Ishikawa (cell line): ENCODE data around the gene HEPACAM.
A peak's percentile ranks its signal among the peaks of the same experiment; 100 is the strongest.

Experiments used
- CEBPB ChIP-seq: IDR thresholded peaks from 2 replicates; pipeline ENCODE4 v1.6.1; 2012
- CREB1 ChIP-seq: IDR thresholded peaks from 2 replicates; pipeline ENCODE4 v1.6.1; 2012; ENCODE audit warnings: low read depth
- EGR1 ChIP-seq: IDR thresholded peaks from 2 replicates; pipeline ENCODE4 v1.6.1; 2012
- EP300 ChIP-seq: IDR thresholded peaks from 2 replicates; pipeline ENCODE4 v1.6.1; 2012; ENCODE audit warnings: borderline replicate concordance
- FOXM1 ChIP-seq: IDR thresholded peaks from 2 replicates; pipeline ENCODE4 v1.6.1; 2012; ENCODE audit warnings: low read depth, borderline replicate concordance
- MAX ChIP-seq: IDR thresholded peaks from 2 replicates; pipeline ENCODE4 v1.6.1; 2012
- NFIC ChIP-seq: IDR thresholded peaks from 2 replicates; pipeline ENCODE4 v1.6.1; 2012
- RAD21 ChIP-seq: IDR thresholded peaks from 2 replicates; pipeline ENCODE4 v1.6.1; 2012; ENCODE audit warnings: low read depth
- TAF1 ChIP-seq: IDR thresholded peaks from 2 replicates; pipeline ENCODE4 v1.6.1; 2012; ENCODE audit warnings: low read depth, mild to moderate bottlenecking
- TCF12 ChIP-seq: IDR thresholded peaks from 2 replicates; pipeline ENCODE4 v1.6.1; 2012; ENCODE audit warnings: low read depth
- TEAD4 ChIP-seq: IDR thresholded peaks from 2 replicates; pipeline ENCODE4 v1.6.1; 2012
- YY1 ChIP-seq: IDR thresholded peaks from 2 replicates; pipeline ENCODE4 v1.6.1; 2012; ENCODE audit warnings: low read depth
- ZBTB7A ChIP-seq: IDR thresholded peaks from 2 replicates; pipeline ENCODE4 v1.6.1; 2012; ENCODE audit warnings: low read depth
- TF ChIP-seq, protein P1 (sequence below): IDR thresholded peaks from 2 replicates; pipeline ENCODE4 v1.6.1; 2012; ENCODE audit warnings: low read depth, mild to moderate bottlenecking
- TF ChIP-seq, protein P2 (sequence below): IDR thresholded peaks from 2 replicates; pipeline ENCODE4 v1.6.1; 2012

Gene HEPACAM

GRCh38 chr11:124978316-124978715, 42.5 kb upstream of the HEPACAM start:
- TF ChIP-seq EGR1 (no peak), CREB1 (no peak), TCF12 (no peak), CEBPB (no peak), YY1 (no peak), MAX (no peak), EP300 (no peak), TEAD4 (no peak)
- TF ChIP-seq, protein P1, sequence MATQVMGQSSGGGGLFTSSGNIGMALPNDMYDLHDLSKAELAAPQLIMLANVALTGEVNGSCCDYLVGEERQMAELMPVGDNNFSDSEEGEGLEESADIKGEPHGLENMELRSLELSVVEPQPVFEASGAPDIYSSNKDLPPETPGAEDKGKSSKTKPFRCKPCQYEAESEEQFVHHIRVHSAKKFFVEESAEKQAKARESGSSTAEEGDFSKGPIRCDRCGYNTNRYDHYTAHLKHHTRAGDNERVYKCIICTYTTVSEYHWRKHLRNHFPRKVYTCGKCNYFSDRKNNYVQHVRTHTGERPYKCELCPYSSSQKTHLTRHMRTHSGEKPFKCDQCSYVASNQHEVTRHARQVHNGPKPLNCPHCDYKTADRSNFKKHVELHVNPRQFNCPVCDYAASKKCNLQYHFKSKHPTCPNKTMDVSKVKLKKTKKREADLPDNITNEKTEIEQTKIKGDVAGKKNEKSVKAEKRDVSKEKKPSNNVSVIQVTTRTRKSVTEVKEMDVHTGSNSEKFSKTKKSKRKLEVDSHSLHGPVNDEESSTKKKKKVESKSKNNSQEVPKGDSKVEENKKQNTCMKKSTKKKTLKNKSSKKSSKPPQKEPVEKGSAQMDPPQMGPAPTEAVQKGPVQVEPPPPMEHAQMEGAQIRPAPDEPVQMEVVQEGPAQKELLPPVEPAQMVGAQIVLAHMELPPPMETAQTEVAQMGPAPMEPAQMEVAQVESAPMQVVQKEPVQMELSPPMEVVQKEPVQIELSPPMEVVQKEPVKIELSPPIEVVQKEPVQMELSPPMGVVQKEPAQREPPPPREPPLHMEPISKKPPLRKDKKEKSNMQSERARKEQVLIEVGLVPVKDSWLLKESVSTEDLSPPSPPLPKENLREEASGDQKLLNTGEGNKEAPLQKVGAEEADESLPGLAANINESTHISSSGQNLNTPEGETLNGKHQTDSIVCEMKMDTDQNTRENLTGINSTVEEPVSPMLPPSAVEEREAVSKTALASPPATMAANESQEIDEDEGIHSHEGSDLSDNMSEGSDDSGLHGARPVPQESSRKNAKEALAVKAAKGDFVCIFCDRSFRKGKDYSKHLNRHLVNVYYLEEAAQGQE: no peak

- TF ChIP-seq NFIC (no peak), CEBPB (no peak), CREB1 (no peak), TAF1 (no peak), YY1 (no peak)
- TF ChIP-seq, protein P2, sequence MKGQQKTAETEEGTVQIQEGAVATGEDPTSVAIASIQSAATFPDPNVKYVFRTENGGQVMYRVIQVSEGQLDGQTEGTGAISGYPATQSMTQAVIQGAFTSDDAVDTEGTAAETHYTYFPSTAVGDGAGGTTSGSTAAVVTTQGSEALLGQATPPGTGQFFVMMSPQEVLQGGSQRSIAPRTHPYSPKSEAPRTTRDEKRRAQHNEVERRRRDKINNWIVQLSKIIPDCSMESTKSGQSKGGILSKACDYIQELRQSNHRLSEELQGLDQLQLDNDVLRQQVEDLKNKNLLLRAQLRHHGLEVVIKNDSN: no peak
Observed at GRCh38 chr11:124977006-124977405, 41.2 kb upstream of the HEPACAM start.

DNA sequence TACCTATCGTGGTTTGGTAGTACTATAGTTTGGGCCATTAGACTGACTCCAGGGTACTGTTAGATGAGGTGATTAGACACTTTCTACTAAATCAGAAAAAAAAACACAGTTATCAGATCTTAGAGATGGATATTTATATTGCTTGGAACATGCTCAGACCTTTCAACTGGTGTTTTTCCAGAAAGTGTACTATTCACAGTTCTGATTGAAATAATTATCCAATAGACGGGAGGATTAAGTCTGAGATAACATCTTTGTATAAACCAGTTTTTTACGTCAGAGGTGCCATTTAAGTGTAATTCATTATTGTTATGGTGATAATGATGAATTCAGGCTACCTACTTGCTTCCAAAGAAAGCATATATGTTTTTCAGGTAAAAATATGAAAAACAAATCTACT, 40.7 kb upstream of the HEPACAM start:
- TF ChIP-seq EGR1 (no peak), RAD21 (no peak), TEAD4 (no peak), EP300 (no peak), ZBTB7A (no peak), CREB1 (no peak), FOXM1 (no peak), YY1 (no peak), TCF12 (no peak)
- TF ChIP-seq, protein P2: no peak

- no peak for TF ChIP-seq FOXM1
- TF ChIP-seq YY1: no peak
- TF ChIP-seq MAX: no peak
- TF ChIP-seq, protein P1: no peak
- TF ChIP-seq EGR1: no peak
- TF ChIP-seq EP300: no peak
- no peak for TF ChIP-seq RAD21
- TF ChIP-seq TCF12: no peak
- TF ChIP-seq ZBTB7A: no peak
- TF ChIP-seq TAF1: no peak
- TF ChIP-seq CREB1: no peak
- TF ChIP-seq CEBPB: no peak
- TF ChIP-seq, protein P2: no peak
- no peak for TF ChIP-seq NFIC
- TF ChIP-seq TEAD4: no peak
Observed at GRCh38 chr11:124971810-124972209, 36.0 kb upstream of the HEPACAM start.

DNA sequence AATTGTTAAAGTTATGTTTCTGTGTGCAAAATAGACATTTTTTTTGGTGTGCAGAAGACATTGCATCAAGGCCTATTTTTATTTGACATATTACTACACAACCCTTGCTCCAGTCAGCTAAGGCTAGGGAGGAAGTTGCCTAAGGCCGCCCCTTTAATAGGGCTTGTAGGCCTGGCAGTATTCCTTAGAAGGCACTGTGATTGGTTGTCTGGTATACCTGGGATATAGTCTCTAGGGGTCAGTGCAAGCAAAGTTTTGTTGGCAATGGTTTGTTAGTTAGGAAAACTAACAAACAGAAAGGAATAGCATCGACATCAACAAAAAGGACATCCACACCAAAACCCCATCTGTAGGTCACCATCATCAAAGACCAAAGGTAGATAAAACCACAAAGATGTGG, 35.1 kb upstream of the HEPACAM start:
- TF ChIP-seq FOXM1 (no peak), RAD21 (0 out of 2 replicates have a peak, but pooled peaks have one; percentile 15)

GRCh38 chr11:124961972-124962609, 26.2 kb upstream of the HEPACAM start:
- TF ChIP-seq RAD21 (peak; percentile 80), EGR1 (no peak)
